GM21529 (cell line): ENCODE data around the gene ANP32A.

Experiments used
- ATAC-seq: cut with Tn5 transposase; IDR thresholded peaks from one replicate; pipeline ENCODE4 v1.9.1; 2021; ENCODE audit not compliant: unreplicated experiment

Gene ANP32A

GRCh38 chr15:68800875-68801274, 19.8 kb downstream of the ANP32A start:
- no peak for ATAC-seq

GRCh38 chr15:68798346-68799094, 22.2 kb downstream of the ANP32A start:
- no peak for ATAC-seq

GRCh38 chr15:68797599-68798345, 22.9 kb downstream of the ANP32A start:
- ATAC-seq: no peak

GRCh38 chr15:68797191-68797590, 23.5 kb downstream of the ANP32A start:
- no peak for ATAC-seq

GRCh38 chr15:68796576-68796975, 24.1 kb downstream of the ANP32A start:
- ATAC-seq: no peak

GRCh38 chr15:68795298-68795848, 25.3 kb downstream of the ANP32A start:
- ATAC-seq: peak; percentile 52

- ATAC-seq: no peak
Measured at GRCh38 chr15:68794863-68795262, 25.8 kb downstream of the ANP32A start.

- ATAC-seq: no peak
Measured at GRCh38 chr15:68794307-68794706, 26.4 kb downstream of the ANP32A start.

- ATAC-seq: no peak
Measured at GRCh38 chr15:68793776-68794175, 26.9 kb downstream of the ANP32A start.

GRCh38 chr15:68792901-68793766, 27.6 kb downstream of the ANP32A start:
- ATAC-seq: no peak

- peak; percentile 56 for ATAC-seq
Measured at GRCh38 chr15:68791431-68792283, 29.0 kb downstream of the ANP32A start.

- no peak for ATAC-seq
Measured at GRCh38 chr15:68790910-68791309, 29.8 kb downstream of the ANP32A start.

GRCh38 chr15:68790242-68790575, 30.5 kb downstream of the ANP32A start:
- ATAC-seq: no peak

- no peak for ATAC-seq
Measured at GRCh38 chr15:68789534-68790241, 31.0 kb downstream of the ANP32A start.

- ATAC-seq: no peak
Measured at GRCh38 chr15:68789091-68789490, 31.6 kb downstream of the ANP32A start.

GRCh38 chr15:68788264-68788624, 32.5 kb downstream of the ANP32A start:
- no peak for ATAC-seq

GRCh38 chr15:68787609-68788263, 33.0 kb downstream of the ANP32A start:
- no peak for ATAC-seq

GRCh38 chr15:68786753-68787152, 33.9 kb downstream of the ANP32A start:
- no peak for ATAC-seq

- ATAC-seq: no peak
Measured at GRCh38 chr15:68785541-68785940, 35.2 kb downstream of the ANP32A start.
